Right lobe of liver (tissue), 4 donors: ENCODE data around the gene POLR3E.

Experiments
- CTCF ChIP-seq, 4 donors: fragments of 200-600 bp in 3 of 4; fragments of 450-650 bp in 1 of 4; IDR thresholded peaks; one replicate each; pipeline versions ENCODE4 v1.5.1 to v1.8.0; 2016 to 2022; ENCODE audit warnings: antibody characterized with exemption in 4 of 4, mild to moderate bottlenecking in 2 of 4
- POLR2A ChIP-seq: fragments of 450-650 bp; IDR thresholded peaks from one replicate; pipeline ENCODE4 v1.6.1; 2017; ENCODE audit warnings: antibody characterized with exemption, mild to moderate bottlenecking
- donor health status: DM: no; HTN: no; CAD: no.
- donor health status: DM: no; HTN: no; CAD: no.
- donor health status: DM: no; HTN: yes; CAD: no.

- TF ChIP-seq CTCF (IDR thresholded peaks at IDR 0.05) (no peak), POLR2A (no peak)
These were observed 44.9 kb upstream of the POLR3E start for GRCh38 chr16:22252317-22252716.
